ENCODE measurements around the gene CD84.
"Not testable (repeated sequence)": the region's sequence is repeated elsewhere in the genome, so short reads cannot be mapped to it uniquely, and the experiment has no call there.

Gene CD84

DNA sequence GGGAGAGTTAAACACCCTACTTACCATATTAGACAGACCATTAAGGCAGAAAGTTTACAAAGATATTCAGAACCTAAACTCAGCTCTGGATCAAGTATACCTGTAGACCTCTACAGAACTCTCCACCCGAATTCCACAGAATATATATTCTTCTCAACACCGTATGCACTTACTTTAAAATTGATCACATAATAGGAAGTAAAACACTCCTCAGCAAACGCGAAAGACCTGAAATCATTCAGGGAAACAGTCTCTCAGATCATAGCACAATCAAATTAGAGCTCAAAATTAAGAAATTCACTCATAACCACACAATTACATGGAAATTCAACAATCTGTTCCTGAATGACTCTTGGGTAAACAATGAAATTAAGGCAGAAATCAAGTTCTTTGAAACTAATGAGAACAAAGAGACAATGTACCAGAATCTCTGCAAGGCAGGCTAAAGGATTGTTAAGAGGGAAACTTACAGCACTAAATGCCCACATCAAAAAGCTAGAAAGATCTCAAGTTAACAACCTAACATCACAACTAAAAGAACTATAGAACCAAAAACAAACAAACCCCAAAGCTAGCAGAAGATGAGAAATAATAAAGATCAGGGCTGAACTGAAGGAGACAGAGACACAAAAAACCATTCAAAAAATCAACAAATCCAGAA, 19.1 kb downstream of the CD84 start:
- POLR2A ChIA-PET, result no interaction called here
- no peak for DNase-seq (ENCODE audit: low read depth, low spot score)
- TF ChIP-seq, protein P1, sequence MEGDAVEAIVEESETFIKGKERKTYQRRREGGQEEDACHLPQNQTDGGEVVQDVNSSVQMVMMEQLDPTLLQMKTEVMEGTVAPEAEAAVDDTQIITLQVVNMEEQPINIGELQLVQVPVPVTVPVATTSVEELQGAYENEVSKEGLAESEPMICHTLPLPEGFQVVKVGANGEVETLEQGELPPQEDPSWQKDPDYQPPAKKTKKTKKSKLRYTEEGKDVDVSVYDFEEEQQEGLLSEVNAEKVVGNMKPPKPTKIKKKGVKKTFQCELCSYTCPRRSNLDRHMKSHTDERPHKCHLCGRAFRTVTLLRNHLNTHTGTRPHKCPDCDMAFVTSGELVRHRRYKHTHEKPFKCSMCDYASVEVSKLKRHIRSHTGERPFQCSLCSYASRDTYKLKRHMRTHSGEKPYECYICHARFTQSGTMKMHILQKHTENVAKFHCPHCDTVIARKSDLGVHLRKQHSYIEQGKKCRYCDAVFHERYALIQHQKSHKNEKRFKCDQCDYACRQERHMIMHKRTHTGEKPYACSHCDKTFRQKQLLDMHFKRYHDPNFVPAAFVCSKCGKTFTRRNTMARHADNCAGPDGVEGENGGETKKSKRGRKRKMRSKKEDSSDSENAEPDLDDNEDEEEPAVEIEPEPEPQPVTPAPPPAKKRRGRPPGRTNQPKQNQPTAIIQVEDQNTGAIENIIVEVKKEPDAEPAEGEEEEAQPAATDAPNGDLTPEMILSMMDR (IDR thresholded peaks at IDR 0.05; ENCODE audit: insufficient read depth, low read length, missing control alignments), result no peak
- CTCF ChIA-PET, result no interaction called here
- H3K4me3 ChIP-seq (ENCODE audit: low read depth, low read length), result no peak overlapping the region

DNA sequence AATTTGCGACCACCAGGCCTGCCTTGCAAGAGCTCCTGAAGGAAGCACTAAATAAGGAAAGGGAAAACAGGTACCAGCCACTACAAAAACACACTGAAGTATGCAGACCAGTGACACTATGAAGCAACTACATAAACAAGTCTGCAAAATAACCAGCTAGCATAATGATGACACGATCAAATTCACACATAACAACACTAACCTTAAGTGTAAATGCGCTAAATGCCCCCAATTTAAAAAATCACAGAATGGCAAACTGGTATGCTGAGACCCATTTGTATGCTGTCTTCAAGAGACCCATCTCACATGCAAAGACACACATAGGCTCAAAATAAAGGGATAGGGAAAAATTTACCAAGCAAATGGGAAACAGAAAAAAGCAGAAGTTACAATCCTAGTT, 19.9 kb downstream of the CD84 start:
- POLR2A ChIA-PET; H3K4me3 ChIP-seq (ENCODE audit: low read depth, low read length); DNase-seq (ENCODE audit: low read depth, low spot score); CTCF ChIA-PET: not testable (repeated sequence)

DNA sequence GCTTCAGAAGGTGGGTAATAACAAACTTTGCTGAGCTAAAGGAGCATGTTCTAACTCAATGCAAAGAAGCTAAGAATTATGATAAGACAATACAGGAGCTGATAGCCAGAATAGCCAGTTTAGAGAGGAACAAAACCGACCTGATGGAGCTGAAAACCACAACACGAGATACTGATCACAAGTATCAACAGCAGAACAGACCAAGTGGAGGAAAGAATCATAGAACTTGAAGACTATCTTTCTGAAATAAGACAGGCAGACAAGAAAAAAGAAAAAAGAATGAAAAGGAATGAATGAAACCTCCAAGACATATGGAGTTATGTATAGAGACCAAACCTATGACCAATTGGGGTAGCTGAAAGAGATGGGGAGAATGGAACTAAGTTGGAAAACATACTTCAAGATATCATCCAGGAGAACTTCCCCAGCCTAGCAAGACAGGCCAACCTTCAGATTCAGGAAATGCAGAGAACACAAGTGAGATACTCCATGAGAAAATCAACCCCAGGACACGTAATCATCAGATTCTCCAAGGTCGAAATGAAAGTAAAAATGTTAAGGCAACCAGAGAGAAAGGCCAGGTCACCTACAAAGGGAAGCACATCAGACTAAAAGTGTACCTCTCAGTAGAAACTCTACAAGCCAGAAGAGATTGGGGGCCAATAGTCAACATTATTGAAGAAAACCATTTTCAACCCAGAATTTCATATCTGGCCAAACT, 20.5 kb downstream of the CD84 start:
- CTCF ChIA-PET, result no interaction called here
- DNase-seq (ENCODE audit: low read depth, low spot score), result no peak
- POLR2A ChIA-PET, result no interaction called here
- H3K4me3 ChIP-seq (ENCODE audit: low read depth, low read length), result no peak overlapping the region
- TF ChIP-seq, protein P1 (IDR thresholded peaks at IDR 0.05; ENCODE audit: insufficient read depth, low read length, missing control alignments), result no peak

DNA sequence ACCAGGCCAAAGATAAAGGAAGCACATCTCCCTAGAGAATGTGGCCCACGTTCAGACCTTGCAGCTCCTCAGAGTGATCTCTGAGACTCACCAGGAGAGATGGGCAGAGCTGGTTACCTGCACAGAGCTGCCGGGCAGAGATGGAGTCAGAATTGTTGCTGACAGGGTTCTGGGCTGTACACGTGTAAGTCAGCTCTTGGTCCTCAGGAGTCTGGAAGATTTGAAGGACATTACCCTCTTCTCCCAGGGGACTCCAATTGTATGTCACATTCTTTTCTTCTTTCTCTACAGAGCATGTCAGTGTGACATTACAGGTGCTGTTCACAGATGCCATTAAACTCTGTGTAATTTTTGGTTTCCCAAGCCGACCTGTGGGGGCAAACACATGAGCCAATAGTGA, 25.5 kb downstream of the CD84 start:
- POLR2A ChIA-PET, result no interaction called here
- no peak for DNase-seq (ENCODE audit: low read depth, low spot score)
- CTCF ChIA-PET, result interaction anchor here (1.1 kb wide), 2 partner anchors 10 to 11 kb away, joined by 3 read pairs; no protein-coding TSS in a partner anchor
- no peak overlapping the region for H3K4me3 ChIP-seq (ENCODE audit: low read depth, low read length)
- TF ChIP-seq, protein P1 (IDR thresholded peaks at IDR 0.05; ENCODE audit: insufficient read depth, low read length, missing control alignments), result no peak

DNA sequence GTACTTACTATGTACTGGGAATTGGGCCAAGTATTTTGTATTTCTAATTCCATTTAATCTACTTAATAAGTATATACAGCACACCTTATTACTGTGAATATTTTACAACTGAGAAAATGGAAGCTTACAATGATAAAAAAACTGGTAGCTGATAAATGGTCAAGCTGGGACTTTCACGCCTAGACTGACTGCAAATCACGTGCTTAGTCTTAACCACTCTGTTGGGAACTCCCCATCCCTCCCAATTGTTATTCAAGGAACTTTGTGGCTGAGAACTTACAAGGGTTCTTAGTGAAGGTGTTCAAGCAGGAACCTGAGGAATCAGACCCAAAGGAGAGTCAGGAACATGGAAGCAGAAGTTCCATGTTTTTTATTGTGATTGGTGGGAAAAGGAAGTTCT, 26.9 kb downstream of the CD84 start:
- ChIA-PET POLR2A (no interaction called here), CTCF (interaction anchor here (0.7 kb wide), 1 partner anchor 120 kb away, joined by 3 read pairs; no protein-coding TSS in a partner anchor)
- DNase-seq (ENCODE audit: low read depth, low spot score), result no peak
- TF ChIP-seq, protein P1 (IDR thresholded peaks at IDR 0.05; ENCODE audit: insufficient read depth, low read length, missing control alignments), result no peak
- H3K4me3 ChIP-seq (ENCODE audit: low read depth, low read length), result no peak overlapping the region

DNA sequence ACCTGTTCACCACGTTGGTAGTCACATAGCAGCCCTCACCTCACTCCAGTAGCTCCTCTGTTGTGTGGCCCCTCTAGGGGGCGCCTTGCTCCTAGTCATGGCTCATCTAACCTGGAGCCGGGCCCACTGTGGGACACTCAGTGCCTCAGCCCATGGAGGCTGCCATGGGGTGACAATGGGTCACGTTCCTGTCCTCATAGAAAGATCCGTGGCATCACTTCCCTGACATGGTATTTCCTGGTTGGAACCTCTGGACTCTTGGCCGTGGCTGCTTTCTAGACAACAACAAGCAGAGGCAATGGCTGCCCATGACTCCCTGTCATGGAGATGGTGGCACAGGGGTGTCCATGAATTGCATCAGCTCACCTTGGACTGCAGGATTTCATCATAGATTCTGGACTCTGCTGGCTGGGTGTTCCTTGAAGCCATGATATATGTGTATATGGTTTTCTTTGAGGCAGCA, 28.7 kb downstream of the CD84 start:
- no peak for DNase-seq (ENCODE audit: low read depth, low spot score)
- ChIA-PET CTCF (no interaction called here), POLR2A (no interaction called here)
- TF ChIP-seq, protein P1 (IDR thresholded peaks at IDR 0.05; ENCODE audit: insufficient read depth, low read length, missing control alignments), result no peak
- no peak overlapping the region for H3K4me3 ChIP-seq (ENCODE audit: low read depth, low read length)

DNA sequence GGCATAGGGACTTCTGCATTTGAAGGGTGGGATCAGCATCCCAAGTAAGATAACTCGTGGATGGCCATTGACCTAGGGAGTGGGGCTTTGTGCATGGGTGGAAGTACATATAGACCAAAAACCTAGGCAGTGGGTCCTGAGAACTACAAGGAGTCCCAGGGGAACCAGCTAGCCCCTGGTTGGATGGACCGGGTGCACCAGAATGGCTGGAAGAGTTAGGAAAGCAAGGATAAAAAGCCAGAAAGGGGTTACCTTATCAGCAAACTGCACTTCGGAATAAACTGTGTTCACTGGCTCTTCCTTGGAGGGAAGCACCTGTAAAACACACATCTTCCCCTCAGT, 29.7 kb downstream of the CD84 start:
- H3K4me3 ChIP-seq (ENCODE audit: low read depth, low read length), result no peak overlapping the region
- ChIA-PET CTCF (no interaction called here), POLR2A (no interaction called here)
- no peak for DNase-seq (ENCODE audit: low read depth, low spot score)
- TF ChIP-seq, protein P1 (IDR thresholded peaks at IDR 0.05; ENCODE audit: insufficient read depth, low read length, missing control alignments), result no peak
